ENCODE data around the gene BRWD1.

The BRWD1 gene

GRCh38 chr21:39208624-39209333 lies 104.7 kb downstream of the BRWD1 start:
- in situ Hi-C loops (cut with HindIII; ENCODE audit: low sequenced_read_pairs): no loop called here

- in situ Hi-C loops (cut with HindIII; ENCODE audit: low sequenced_read_pairs): no loop called here
Measured at GRCh38 chr21:39204134-39204533, 109.3 kb downstream of the BRWD1 start.

GRCh38 chr21:39198800-39199199 lies 114.6 kb downstream of the BRWD1 start:
- in situ Hi-C loops (cut with HindIII; ENCODE audit: low sequenced_read_pairs): no loop called here

GRCh38 chr21:39197448-39198233 lies 115.8 kb downstream of the BRWD1 start:
- in situ Hi-C loops (cut with HindIII; ENCODE audit: low sequenced_read_pairs): no loop called here

- in situ Hi-C loops (cut with HindIII; ENCODE audit: low sequenced_read_pairs): no loop called here
Measured at GRCh38 chr21:39196838-39197237, 116.6 kb downstream of the BRWD1 start.

GRCh38 chr21:39196310-39196709 lies 117.1 kb downstream of the BRWD1 start:
- in situ Hi-C loops (cut with HindIII; ENCODE audit: low sequenced_read_pairs): no loop called here

GRCh38 chr21:39193380-39193779 lies 120.1 kb downstream of the BRWD1 start:
- in situ Hi-C loops (cut with HindIII; ENCODE audit: low sequenced_read_pairs): no loop called here

- in situ Hi-C loops (cut with HindIII; ENCODE audit: low sequenced_read_pairs): no loop called here
Measured at GRCh38 chr21:39189857-39190604, 123.4 kb downstream of the BRWD1 start.

GRCh38 chr21:39188521-39189139 lies 124.8 kb downstream of the BRWD1 start:
- in situ Hi-C loops (cut with HindIII; ENCODE audit: low sequenced_read_pairs): no loop called here

GRCh38 chr21:39187141-39187540 lies 126.3 kb downstream of the BRWD1 start:
- in situ Hi-C loops (cut with HindIII; ENCODE audit: low sequenced_read_pairs): no loop called here

- in situ Hi-C loops (cut with HindIII; ENCODE audit: low sequenced_read_pairs): no loop called here
Measured at GRCh38 chr21:39186676-39187075, 126.8 kb downstream of the BRWD1 start.

- in situ Hi-C loops (cut with HindIII; ENCODE audit: low sequenced_read_pairs): no loop called here
Measured at GRCh38 chr21:39185157-39185556, 128.3 kb downstream of the BRWD1 start.

GRCh38 chr21:39184050-39184980 lies 129.1 kb downstream of the BRWD1 start:
- in situ Hi-C loops (cut with HindIII; ENCODE audit: low sequenced_read_pairs): no loop called here

GRCh38 chr21:39183272-39184049 lies 130.0 kb downstream of the BRWD1 start, which contains the start of gene PSMG1:
Gene PSMG1 (minus strand): TSS chr21:39183451. CDS start chr21:39183385, 66 bp downstream.
- in situ Hi-C loops (cut with HindIII; ENCODE audit: low sequenced_read_pairs): no loop called here

- in situ Hi-C loops (cut with HindIII; ENCODE audit: low sequenced_read_pairs): no loop called here
Measured at GRCh38 chr21:39182484-39183271, 130.8 kb downstream of the BRWD1 start.

GRCh38 chr21:39182016-39182415 lies 131.4 kb downstream of the BRWD1 start:
- in situ Hi-C loops (cut with HindIII; ENCODE audit: low sequenced_read_pairs): no loop called here

GRCh38 chr21:39181205-39181818 lies 132.1 kb downstream of the BRWD1 start:
- in situ Hi-C loops (cut with HindIII; ENCODE audit: low sequenced_read_pairs): no loop called here

GRCh38 chr21:39180429-39181019 lies 132.9 kb downstream of the BRWD1 start:
- in situ Hi-C loops (cut with HindIII; ENCODE audit: low sequenced_read_pairs): no loop called here
